HCT116 (cell line): ENCODE results near the gene KRTAP12-3. TPM values are rescaled to one million over a fixed set of nuclear protein-coding genes. Genes with fewer than 3 reads are reported as not detected.
"Not testable (repeated sequence)": the region's sequence is repeated elsewhere in the genome, so short reads cannot be mapped to it uniquely, and the experiment has no call there.

Experiments
- ATAC-seq: fragments of 200-7000 bp; cut with Tn5 transposase; 2 replicates; pipeline ENCODE4 v1.9.1; 2020; ENCODE audit warnings: mild to moderate bottlenecking, moderate library complexity
- BruUV-seq: library from RNA; stranded (reverse); fragments of 400-500 nt; replicated peaks from 2 replicates; lab custom pipeline; 2021; lab: Mats Ljungman, UMichigan
- CTCF ChIA-PET: fragments of 300-600 bp; sonication (Branson Sonifier 250); formaldehyde crosslinking; loops from one replicate; lab custom pipeline; 2021; ENCODE audit warnings: antibody characterized with exemption; lab: Charles Lee
- POLR2A ChIA-PET: fragments of 300-600, 350-600 bp; sonication (Branson Sonifier 250); formaldehyde crosslinking; loops from one replicate; lab custom pipeline; 2021; ENCODE audit warnings: antibody characterized with exemption; lab: Charles Lee
- RAD21 ChIA-PET, 2 experiments: fragments of 300-600 bp; sonication (Branson Sonifier 250); formaldehyde crosslinking; loops; one replicate each; lab custom pipeline; 2023; ENCODE audit warnings: low total read pairs in 2 of 2; ENCODE audit not compliant: uncharacterized antibody in 2 of 2, unreplicated experiment in 2 of 2, low non-redundant PET in 1 of 2; lab: Charles Lee
- DNase-seq: peaks from one replicate; pipeline ENCODE4 v3.0.0-alpha.2; 2010; ENCODE audit warnings: low read depth, low spot score
- H2AFZ ChIP-seq: fragments of 200-600 bp; shearing (Covaris generic), sonication (generic); 2 replicates; pipeline ENCODE4 v1.6.1; 2017; ENCODE audit warnings: low read depth, mixed run types, mixed read lengths, antibody characterized with exemption, low read length; ENCODE audit not compliant: poor library complexity, severe bottlenecking
- H3K27ac ChIP-seq: 2 replicates; pipeline ENCODE4 v1.5.1; 2012; ENCODE audit warnings: low read depth, low read length
- H3K27me3 ChIP-seq: fragments of 200-600 bp; sonication (generic); 2 replicates; pipeline ENCODE4 v1.6.1; 2016; ENCODE audit warnings: mixed run types, low read length, mixed read lengths; ENCODE audit not compliant: insufficient read depth
- H3K36me3 ChIP-seq, 2 experiments: fragments of 200-500 bp in 1 of 2; fragments of 200-600 bp in 1 of 2; sonication (Bioruptor generic) in 1 of 2; sonication (generic) in 1 of 2; 2 replicates each; pipeline versions ENCODE4 v1.5.1 to v1.6.1; 2014 to 2016; ENCODE audit warnings: low read length in 2 of 2, inconsistent platforms in 1 of 2, mixed read lengths in 1 of 2, mixed run types in 1 of 2; ENCODE audit not compliant: insufficient read depth in 2 of 2, control insufficient read depth in 1 of 2
- H3K4me1 ChIP-seq, 2 experiments: fragments of 200-600 bp in 1 of 2; sonication (generic) in 1 of 2; 2 replicates each; pipeline versions ENCODE4 v1.5.1 to v1.6.1; 2012 to 2017; ENCODE audit warnings: low read length in 2 of 2, inconsistent platforms in 1 of 2, mild to moderate bottlenecking in 1 of 2, mixed read lengths in 1 of 2, mixed run types in 1 of 2, moderate library complexity in 1 of 2; ENCODE audit not compliant: insufficient read depth in 2 of 2, control insufficient read depth in 1 of 2
- H3K4me2 ChIP-seq: fragments of 200-600 bp; sonication (generic); 2 replicates; pipeline ENCODE4 v1.6.1; 2017; ENCODE audit warnings: mixed run types, low read length, mixed read lengths
- H3K4me3 ChIP-seq, 2 experiments: fragments of 200-600 bp in 1 of 2; sonication (generic) in 1 of 2; replicated peaks in 1 of 2; 2 replicates each; pipeline ENCODE4 v1.5.1; 2011 to 2016; ENCODE audit warnings: low read length in 2 of 2, control low read depth in 1 of 2, low read depth in 1 of 2, mild to moderate bottlenecking in 1 of 2, mixed read lengths in 1 of 2, mixed run types in 1 of 2
- H3K79me2 ChIP-seq: fragments of 200-600 bp; sonication (generic); 2 replicates; pipeline ENCODE4 v1.6.1; 2017; ENCODE audit warnings: mild to moderate bottlenecking, mixed run types, low read length, moderate library complexity, mixed read lengths; ENCODE audit not compliant: insufficient read depth
- H3K9ac ChIP-seq: fragments of 200-600 bp; sonication (generic); 2 replicates; pipeline ENCODE4 v1.6.1; 2016; ENCODE audit warnings: low read length, mixed read lengths
- H3K9me2 ChIP-seq: fragments of 200-600 bp; sonication (generic), shearing (Covaris generic); 2 replicates; pipeline ENCODE4 v1.6.1; 2017; ENCODE audit warnings: mixed run types, mild to moderate bottlenecking, moderate library complexity; ENCODE audit not compliant: insufficient read depth
- H3K9me3 ChIP-seq, 2 experiments: fragments of 200-500 bp in 1 of 2; fragments of 200-600 bp in 1 of 2; sonication (Bioruptor generic) in 1 of 2; sonication (generic) in 1 of 2; 2 replicates each; pipeline ENCODE4 v1.6.1; 2014 to 2017; ENCODE audit warnings: low read length in 2 of 2, mixed read lengths in 2 of 2, inconsistent platforms in 1 of 2, low read depth in 1 of 2, mild to moderate bottlenecking in 1 of 2, mixed run types in 1 of 2, moderate library complexity in 1 of 2; ENCODE audit not compliant: control insufficient read depth in 1 of 2, insufficient read depth in 1 of 2
- H4K20me1 ChIP-seq: fragments of 200-600 bp; sonication (generic), shearing (Covaris generic); 2 replicates; pipeline ENCODE4 v1.6.1; 2017; ENCODE audit warnings: mixed run types, mild to moderate bottlenecking, moderate library complexity; ENCODE audit not compliant: insufficient read depth
- ELF1 ChIP-seq: IDR thresholded peaks from 2 replicates; pipeline ENCODE4 v1.6.1; 2012; ENCODE audit warnings: low read depth, borderline replicate concordance
- EZH2 ChIP-seq: fragments of 200-600 bp; sonication (generic); IDR thresholded peaks from 2 replicates; pipeline ENCODE4 v1.6.1; 2017; ENCODE audit warnings: antibody characterized with exemption, mixed run types
- EZH2phosphoT487 ChIP-seq: fragments of 200-600 bp; IDR thresholded peaks from 2 replicates; pipeline ENCODE4 v1.6.1; 2018; ENCODE audit warnings: antibody characterized with exemption, borderline replicate concordance
- FOSL1 ChIP-seq: IDR thresholded peaks from 2 replicates; pipeline ENCODE4 v1.6.1; 2012; ENCODE audit warnings: low read depth
- JUND ChIP-seq: IDR thresholded peaks from 2 replicates; pipeline ENCODE4 v1.6.1; 2012
- MAX ChIP-seq: IDR thresholded peaks from 2 replicates; pipeline ENCODE4 v1.6.1; 2012
- POLR2AphosphoS5 ChIP-seq: IDR thresholded peaks from 2 replicates; pipeline ENCODE4 v1.6.1; 2011; ENCODE audit warnings: mild to moderate bottlenecking, low read depth, low read length, moderate library complexity
- ZFX ChIP-seq: fragments of 450-650 bp; IDR thresholded peaks from 2 replicates; pipeline ENCODE4 v1.6.1; 2017
- intact Hi-C: fragments of 100-400 bp; cut with micrococcal nuclease; formaldehyde crosslinking; loops from 2 replicates; pipeline ENCODE4 v1.10.0; 2022
- total RNA-seq: library from RNA; stranded (reverse); gene quantifications from one replicate; pipeline ENCODE4 v1.2.1, GENCODE V29; 2021; ENCODE audit not compliant: unreplicated experiment
- TF ChIP-seq, protein P1 (sequence below): IDR thresholded peaks from 2 replicates; pipeline ENCODE4 v1.6.1; 2012

Gene KRTAP12-3
- total RNA-seq, 1 experiment from 2014 or later = not detected

DNA sequence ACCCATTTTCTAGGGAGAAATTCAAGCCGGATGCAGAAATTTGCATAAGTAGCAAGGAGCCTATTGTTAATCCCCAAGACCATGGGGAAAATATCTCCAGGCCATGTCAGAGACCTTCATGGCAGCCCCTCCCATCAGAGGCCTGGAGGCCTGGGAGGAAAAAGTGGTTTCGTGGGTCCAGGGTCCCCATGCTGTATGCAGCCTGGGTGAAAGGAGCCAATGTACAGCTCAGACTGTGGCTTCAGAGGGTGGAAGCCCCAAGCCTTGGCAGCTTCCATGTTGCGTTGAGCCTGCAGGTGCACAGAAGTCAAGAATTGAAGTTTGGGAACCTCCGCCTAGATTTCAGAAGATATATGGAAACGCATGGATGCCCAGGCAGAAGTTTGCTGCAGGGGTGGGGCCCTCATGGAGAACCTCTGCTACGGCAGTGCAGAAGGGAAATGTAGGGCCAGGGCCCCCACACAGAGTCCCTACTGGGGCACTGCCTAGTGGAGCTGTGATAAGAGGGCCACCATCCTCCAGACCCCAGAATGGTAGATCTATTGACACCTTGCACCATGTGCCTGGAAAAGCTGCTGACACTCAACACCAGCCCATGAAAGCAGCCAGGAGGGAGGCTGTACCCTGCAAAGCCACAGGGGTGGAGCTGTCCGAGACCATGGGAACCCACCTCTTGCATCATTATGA is 47.4 kb upstream of the KRTAP12-3 start:
- BruUV-seq, H3K4me1 ChIP-seq, RAD21 ChIA-PET, H2AFZ ChIP-seq, POLR2A ChIA-PET, H3K4me3 ChIP-seq, H3K4me2 ChIP-seq, intact Hi-C loops, H3K9ac ChIP-seq, H3K27ac ChIP-seq, H3K9me2 ChIP-seq, H3K36me3 ChIP-seq, H3K79me2 ChIP-seq, H4K20me1 ChIP-seq, CTCF ChIA-PET, H3K27me3 ChIP-seq, ATAC-seq, DNase-seq, H3K9me3 ChIP-seq: not testable (repeated sequence)

DNA sequence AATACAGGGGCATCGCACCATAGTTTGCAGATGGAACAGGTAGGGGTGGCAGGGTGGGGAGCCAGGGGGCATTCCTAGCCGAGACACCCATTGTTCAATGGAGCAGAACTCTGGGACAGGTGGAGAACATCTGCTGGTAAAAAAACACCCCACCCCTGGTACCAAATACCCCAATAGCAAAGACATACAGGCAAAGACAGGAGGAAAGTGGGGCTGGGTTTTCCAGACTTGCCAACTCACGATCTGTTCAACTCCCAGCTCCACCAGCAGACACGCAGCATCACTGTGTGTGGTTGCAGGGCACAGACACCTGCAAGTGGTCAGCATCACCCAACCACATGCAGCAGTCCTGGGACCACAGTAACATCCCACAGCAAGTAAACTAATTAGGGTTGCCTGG is 46.2 kb upstream of the KRTAP12-3 start:
- POLR2A ChIA-PET = no interaction called here
- H3K27me3 ChIP-seq = no peaks in the 10 kb centered on the region

More for the DNA sequence above, 46.2 kb upstream of the KRTAP12-3 start:
- Histone ChIP-seq H3K9ac (no peak overlapping the region), H3K9me2 (no peaks in the 10 kb centered on the region), H3K27ac (no peak overlapping the region), H3K9me3 (peaks cover 3 to 5% of the 10 kb centered on the region in 2 experiments; a peak in 2 of 4 replicates), H3K4me1 (no peaks in the 10 kb centered on the region), H3K4me3 (no peak overlapping the region), H2AFZ (no peak overlapping the region)
- no peak for ATAC-seq
- ChIA-PET RAD21 (no interaction called here), CTCF (no interaction called here)
- no TSS peak for BruUV-seq
- intact Hi-C loops = no loop called here
- TF ChIP-seq FOSL1 = no peak
- TF ChIP-seq ELF1 = no peak
- TF ChIP-seq EZH2 = no peak
- no peak for TF ChIP-seq POLR2AphosphoS5
- no peak for TF ChIP-seq MAX
- TF ChIP-seq, protein P1, sequence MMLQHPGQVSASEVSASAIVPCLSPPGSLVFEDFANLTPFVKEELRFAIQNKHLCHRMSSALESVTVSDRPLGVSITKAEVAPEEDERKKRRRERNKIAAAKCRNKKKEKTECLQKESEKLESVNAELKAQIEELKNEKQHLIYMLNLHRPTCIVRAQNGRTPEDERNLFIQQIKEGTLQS = no peak
- no peak for TF ChIP-seq JUND
- no peak for TF ChIP-seq ZFX
- no peak for TF ChIP-seq EZH2phosphoT487
- TF ChIP-seq, all 23 proteins: peak for 0
- H3K36me3 ChIP-seq = no peaks in the 10 kb centered on the region
- no peaks in the 10 kb centered on the region for H4K20me1 ChIP-seq
- H3K79me2 ChIP-seq = no peaks in the 10 kb centered on the region
- DNase-seq = no peak
- H3K4me2 ChIP-seq = no peak overlapping the region
